HepG2 (cell line): Measurements from ENCODE around the gene PCSK6. TPM values are rescaled to one million over a fixed set of nuclear protein-coding genes. Genes with fewer than 3 reads are reported as not detected.

Experiments used
- ADNP ChIP-seq: sonication (generic); formaldehyde crosslinking; IDR thresholded peaks from 2 replicates; pipeline ENCODE4 v1.4.0; 2020; ENCODE audit warnings: missing genetic modification reagents
- EHMT2 ChIP-seq: fragments of 200-600 bp; sonication (generic); IDR thresholded peaks from 2 replicates; pipeline ENCODE4 v1.7.0; 2017; ENCODE audit warnings: antibody characterized with exemption, low read depth, low read length, borderline replicate concordance
- GATA4 ChIP-seq: sonication (generic); IDR thresholded peaks from 2 replicates; pipeline ENCODE4 v1.6.1; 2016; ENCODE audit warnings: antibody characterized with exemption, low read depth, borderline replicate concordance
- JDP2 ChIP-seq: sonication (generic); formaldehyde crosslinking; IDR thresholded peaks from 2 replicates; pipeline ENCODE4 v1.8.1; 2022; ENCODE audit warnings: missing genetic modification reagents, borderline replicate concordance
- KDM3A ChIP-seq: IDR thresholded peaks from 2 replicates; pipeline ENCODE4 v1.6.1; 2018; ENCODE audit warnings: low read depth, missing compliant biosample characterization
- PLRG1 ChIP-seq: fragments of 450-650 bp; conservative IDR thresholded peaks from 2 replicates; pipeline ENCODE4 v1.6.1; 2016
- TAF1 ChIP-seq: sonication (generic); formaldehyde crosslinking; IDR thresholded peaks from 2 replicates; pipeline ENCODE4 v1.4.0; 2020; ENCODE audit warnings: missing genetic modification reagents
- ZBTB1 ChIP-seq: sonication (generic); formaldehyde crosslinking; IDR thresholded peaks from 2 replicates; pipeline ENCODE4 v1.4.0; 2020; ENCODE audit warnings: missing genetic modification reagents, borderline replicate concordance
- ZNF235 ChIP-seq: sonication (generic); formaldehyde crosslinking; IDR thresholded peaks from 2 replicates; pipeline ENCODE4 v1.8.1; 2023; ENCODE audit warnings: mild to moderate bottlenecking, missing genetic modification reagents, borderline replicate concordance
- ZNF337 ChIP-seq: sonication (generic); formaldehyde crosslinking; IDR thresholded peaks from 2 replicates; pipeline ENCODE4 v1.5.1; 2020; ENCODE audit warnings: missing genetic modification reagents, low read depth, mild to moderate bottlenecking, borderline replicate concordance
- polyA plus RNA-seq, 8 experiments: library from polyadenylated mRNA; depleted of rRNA in 3 of 8; stranded (reverse) in 7 of 8; unstranded in 1 of 8; fragments of >200 nt; fragmentation: Illumina TruSeq in 4 of 8; extraction: Trizol in 4 of 8; gene quantifications; 2 replicates each; pipeline versions ENCODE4 v1.2.1 to v1.2.3, GENCODE V29; 2011 to 2016; ENCODE audit warnings: low read depth in 4 of 8, missing spikeins in 1 of 8, mixed read lengths in 1 of 8; ENCODE audit not compliant: insufficient read depth in 1 of 8
- total RNA-seq, 5 experiments: library from RNA; depleted of rRNA; stranded (reverse); fragments of >200 nt; fragmentation: Illumina TruSeq; extraction: Trizol; gene quantifications; 2 replicates each; pipeline ENCODE4 v1.2.3, GENCODE V29; 2016; ENCODE audit warnings: low read depth in 1 of 5
- TF ChIP-seq, protein P1 (sequence below): sonication (generic); formaldehyde crosslinking; IDR thresholded peaks from 2 replicates; pipeline ENCODE4 v1.4.0; 2020; ENCODE audit warnings: low read depth, missing genetic modification reagents
- TF ChIP-seq, protein P2 (sequence below): sonication (generic); formaldehyde crosslinking; IDR thresholded peaks from 2 replicates; pipeline ENCODE4 v1.4.0; 2020; ENCODE audit warnings: missing genetic modification reagents
- TF ChIP-seq, protein P3 (sequence below): sonication (generic); formaldehyde crosslinking; IDR thresholded peaks from 2 replicates; pipeline ENCODE4 v1.4.0; 2020; ENCODE audit warnings: missing genetic modification reagents
- TF ChIP-seq, protein P4 (sequence below): sonication (generic); formaldehyde crosslinking; IDR thresholded peaks from 2 replicates; pipeline ENCODE4 v1.5.0; 2020; ENCODE audit warnings: missing genetic modification reagents
- TF ChIP-seq, protein P5 (sequence below): sonication (generic); formaldehyde crosslinking; conservative IDR thresholded peaks from 2 replicates; pipeline ENCODE4 v1.4.0; 2020; ENCODE audit warnings: missing genetic modification reagents
- TF ChIP-seq, protein P6 (sequence below): sonication (generic); formaldehyde crosslinking; IDR thresholded peaks from 2 replicates; pipeline ENCODE4 v1.4.0; 2020; ENCODE audit warnings: missing genetic modification reagents, borderline replicate concordance

Gene PCSK6
- total and polyA plus RNA-seq, 2 of the 13 experiments (the other 11 are each of a cell fraction or from before 2014, with no cell fraction given) = 56.5 to 155 TPM

DNA sequence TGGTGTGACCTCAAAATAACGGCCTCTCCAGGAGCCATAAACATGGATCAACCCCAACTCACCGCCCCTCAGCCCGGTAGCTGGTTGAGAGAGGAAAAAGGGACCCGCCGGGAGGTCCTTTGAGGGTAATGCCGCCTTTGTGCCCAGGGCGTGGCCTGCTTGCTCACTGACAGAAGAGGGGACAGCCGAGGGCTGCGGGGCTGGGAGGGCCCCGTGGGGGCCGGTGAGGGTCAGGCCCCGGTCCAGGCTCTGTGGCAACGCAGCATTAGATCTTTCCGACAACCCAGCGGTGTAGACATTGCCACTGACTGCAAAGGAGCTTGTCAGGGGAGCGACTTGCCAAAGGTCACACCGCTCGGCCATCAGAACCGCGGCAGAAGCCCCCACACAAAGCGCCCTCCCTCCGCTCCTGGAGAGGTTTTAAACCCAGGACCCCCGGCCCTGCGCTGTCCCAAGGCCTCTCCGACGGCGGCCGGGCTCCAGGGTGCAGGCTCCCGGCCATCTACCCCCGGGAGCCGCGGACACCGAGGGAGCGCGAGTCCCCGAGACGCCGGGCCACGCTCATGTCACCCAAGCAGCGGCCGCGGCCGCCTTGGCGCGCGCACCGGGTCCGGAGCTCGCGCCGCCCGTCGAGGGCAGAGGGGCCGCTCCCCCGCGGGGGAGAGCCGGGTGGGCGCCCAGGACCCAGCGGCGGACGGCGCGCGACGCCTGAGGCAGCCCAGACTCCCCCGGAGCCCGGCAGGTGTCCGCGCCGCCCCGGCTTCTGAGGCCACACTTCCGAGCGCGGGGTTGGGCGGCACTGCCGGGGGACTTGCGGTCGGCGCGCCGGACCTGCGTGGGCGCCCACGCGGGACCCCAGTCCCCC is 975 bp downstream of the PCSK6 start (continued):
- TF ChIP-seq, protein P1, sequence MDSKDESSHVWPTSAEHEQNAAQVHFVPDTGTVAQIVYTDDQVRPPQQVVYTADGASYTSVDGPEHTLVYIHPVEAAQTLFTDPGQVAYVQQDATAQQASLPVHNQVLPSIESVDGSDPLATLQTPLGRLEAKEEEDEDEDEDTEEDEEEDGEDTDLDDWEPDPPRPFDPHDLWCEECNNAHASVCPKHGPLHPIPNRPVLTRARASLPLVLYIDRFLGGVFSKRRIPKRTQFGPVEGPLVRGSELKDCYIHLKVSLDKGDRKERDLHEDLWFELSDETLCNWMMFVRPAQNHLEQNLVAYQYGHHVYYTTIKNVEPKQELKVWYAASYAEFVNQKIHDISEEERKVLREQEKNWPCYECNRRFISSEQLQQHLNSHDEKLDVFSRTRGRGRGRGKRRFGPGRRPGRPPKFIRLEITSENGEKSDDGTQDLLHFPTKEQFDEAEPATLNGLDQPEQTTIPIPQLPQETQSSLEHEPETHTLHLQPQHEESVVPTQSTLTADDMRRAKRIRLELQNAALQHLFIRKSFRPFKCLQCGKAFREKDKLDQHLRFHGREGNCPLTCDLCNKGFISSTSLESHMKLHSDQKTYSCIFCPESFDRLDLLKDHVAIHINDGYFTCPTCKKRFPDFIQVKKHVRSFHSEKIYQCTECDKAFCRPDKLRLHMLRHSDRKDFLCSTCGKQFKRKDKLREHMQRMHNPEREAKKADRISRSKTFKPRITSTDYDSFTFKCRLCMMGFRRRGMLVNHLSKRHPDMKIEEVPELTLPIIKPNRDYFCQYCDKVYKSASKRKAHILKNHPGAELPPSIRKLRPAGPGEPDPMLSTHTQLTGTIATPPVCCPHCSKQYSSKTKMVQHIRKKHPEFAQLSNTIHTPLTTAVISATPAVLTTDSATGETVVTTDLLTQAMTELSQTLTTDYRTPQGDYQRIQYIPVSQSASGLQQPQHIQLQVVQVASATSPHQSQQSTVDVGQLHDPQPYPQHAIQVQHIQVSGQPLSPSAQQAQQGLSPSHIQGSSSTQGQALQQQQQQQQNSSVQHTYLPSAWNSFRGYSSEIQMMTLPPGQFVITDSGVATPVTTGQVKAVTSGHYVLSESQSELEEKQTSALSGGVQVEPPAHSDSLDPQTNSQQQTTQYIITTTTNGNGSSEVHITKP (CRISPR knock-in tag) = no peak
- TF ChIP-seq PLRG1 (no peak), ADNP (CRISPR knock-in tag) (no peak), GATA4 (0 out of 2 replicates have a peak, but pooled peaks have one; percentile 17), ZBTB1 (CRISPR knock-in tag) (no peak), JDP2 (CRISPR knock-in tag) (no peak), ZNF337 (CRISPR knock-in tag) (0 out of 2 replicates have a peak, but pooled peaks have one; percentile 44), ZNF235 (no peak), EHMT2 (no peak), TAF1 (CRISPR knock-in tag) (peak; percentile 46; the same call in 1 of the 2 replicates), KDM3A (CRISPR knock-in tag) (peak; percentile 77; the same call in 1 of the 2 replicates)
- TF ChIP-seq, protein P2, sequence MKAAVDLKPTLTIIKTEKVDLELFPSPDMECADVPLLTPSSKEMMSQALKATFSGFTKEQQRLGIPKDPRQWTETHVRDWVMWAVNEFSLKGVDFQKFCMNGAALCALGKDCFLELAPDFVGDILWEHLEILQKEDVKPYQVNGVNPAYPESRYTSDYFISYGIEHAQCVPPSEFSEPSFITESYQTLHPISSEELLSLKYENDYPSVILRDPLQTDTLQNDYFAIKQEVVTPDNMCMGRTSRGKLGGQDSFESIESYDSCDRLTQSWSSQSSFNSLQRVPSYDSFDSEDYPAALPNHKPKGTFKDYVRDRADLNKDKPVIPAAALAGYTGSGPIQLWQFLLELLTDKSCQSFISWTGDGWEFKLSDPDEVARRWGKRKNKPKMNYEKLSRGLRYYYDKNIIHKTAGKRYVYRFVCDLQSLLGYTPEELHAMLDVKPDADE (CRISPR knock-in tag) = no peak
- TF ChIP-seq, protein P3, sequence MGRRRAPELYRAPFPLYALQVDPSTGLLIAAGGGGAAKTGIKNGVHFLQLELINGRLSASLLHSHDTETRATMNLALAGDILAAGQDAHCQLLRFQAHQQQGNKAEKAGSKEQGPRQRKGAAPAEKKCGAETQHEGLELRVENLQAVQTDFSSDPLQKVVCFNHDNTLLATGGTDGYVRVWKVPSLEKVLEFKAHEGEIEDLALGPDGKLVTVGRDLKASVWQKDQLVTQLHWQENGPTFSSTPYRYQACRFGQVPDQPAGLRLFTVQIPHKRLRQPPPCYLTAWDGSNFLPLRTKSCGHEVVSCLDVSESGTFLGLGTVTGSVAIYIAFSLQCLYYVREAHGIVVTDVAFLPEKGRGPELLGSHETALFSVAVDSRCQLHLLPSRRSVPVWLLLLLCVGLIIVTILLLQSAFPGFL = no peak
- TF ChIP-seq, protein P4, sequence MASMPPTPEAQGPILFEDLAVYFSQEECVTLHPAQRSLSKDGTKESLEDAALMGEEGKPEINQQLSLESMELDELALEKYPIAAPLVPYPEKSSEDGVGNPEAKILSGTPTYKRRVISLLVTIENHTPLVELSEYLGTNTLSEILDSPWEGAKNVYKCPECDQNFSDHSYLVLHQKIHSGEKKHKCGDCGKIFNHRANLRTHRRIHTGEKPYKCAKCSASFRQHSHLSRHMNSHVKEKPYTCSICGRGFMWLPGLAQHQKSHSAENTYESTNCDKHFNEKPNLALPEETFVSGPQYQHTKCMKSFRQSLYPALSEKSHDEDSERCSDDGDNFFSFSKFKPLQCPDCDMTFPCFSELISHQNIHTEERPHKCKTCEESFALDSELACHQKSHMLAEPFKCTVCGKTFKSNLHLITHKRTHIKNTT (CRISPR knock-in tag) = no peak
- TF ChIP-seq, protein P5, sequence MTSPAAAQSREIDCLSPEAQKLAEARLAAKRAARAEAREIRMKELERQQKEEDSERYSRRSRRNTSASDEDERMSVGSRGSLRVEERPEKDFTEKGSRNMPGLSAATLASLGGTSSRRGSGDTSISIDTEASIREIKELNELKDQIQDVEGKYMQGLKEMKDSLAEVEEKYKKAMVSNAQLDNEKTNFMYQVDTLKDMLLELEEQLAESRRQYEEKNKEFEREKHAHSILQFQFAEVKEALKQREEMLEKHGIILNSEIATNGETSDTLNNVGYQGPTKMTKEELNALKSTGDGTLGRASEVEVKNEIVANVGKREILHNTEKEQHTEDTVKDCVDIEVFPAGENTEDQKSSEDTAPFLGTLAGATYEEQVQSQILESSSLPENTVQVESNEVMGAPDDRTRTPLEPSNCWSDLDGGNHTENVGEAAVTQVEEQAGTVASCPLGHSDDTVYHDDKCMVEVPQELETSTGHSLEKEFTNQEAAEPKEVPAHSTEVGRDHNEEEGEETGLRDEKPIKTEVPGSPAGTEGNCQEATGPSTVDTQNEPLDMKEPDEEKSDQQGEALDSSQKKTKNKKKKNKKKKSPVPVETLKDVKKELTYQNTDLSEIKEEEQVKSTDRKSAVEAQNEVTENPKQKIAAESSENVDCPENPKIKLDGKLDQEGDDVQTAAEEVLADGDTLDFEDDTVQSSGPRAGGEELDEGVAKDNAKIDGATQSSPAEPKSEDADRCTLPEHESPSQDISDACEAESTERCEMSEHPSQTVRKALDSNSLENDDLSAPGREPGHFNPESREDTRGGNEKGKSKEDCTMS (CRISPR knock-in tag) = no peak
- TF ChIP-seq, protein P6, sequence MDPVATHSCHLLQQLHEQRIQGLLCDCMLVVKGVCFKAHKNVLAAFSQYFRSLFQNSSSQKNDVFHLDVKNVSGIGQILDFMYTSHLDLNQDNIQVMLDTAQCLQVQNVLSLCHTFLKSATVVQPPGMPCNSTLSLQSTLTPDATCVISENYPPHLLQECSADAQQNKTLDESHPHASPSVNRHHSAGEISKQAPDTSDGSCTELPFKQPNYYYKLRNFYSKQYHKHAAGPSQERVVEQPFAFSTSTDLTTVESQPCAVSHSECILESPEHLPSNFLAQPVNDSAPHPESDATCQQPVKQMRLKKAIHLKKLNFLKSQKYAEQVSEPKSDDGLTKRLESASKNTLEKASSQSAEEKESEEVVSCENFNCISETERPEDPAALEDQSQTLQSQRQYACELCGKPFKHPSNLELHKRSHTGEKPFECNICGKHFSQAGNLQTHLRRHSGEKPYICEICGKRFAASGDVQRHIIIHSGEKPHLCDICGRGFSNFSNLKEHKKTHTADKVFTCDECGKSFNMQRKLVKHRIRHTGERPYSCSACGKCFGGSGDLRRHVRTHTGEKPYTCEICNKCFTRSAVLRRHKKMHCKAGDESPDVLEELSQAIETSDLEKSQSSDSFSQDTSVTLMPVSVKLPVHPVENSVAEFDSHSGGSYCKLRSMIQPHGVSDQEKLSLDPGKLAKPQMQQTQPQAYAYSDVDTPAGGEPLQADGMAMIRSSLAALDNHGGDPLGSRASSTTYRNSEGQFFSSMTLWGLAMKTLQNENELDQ (CRISPR knock-in tag) = no peak
